ENCODE measurements around the gene COX7B2. TPM values are rescaled to one million over a fixed set of nuclear protein-coding genes. Genes with fewer than 3 reads are reported as not detected.

COX7B2 gene
- total RNA-seq, 1 donor from 2014 or later: not detected

- Mint-ChIP-seq H3K27ac (no peak overlapping the region), H3K27me3 (ENCODE audit: insufficient read depth, low read depth) (no peaks in the 10 kb centered on the region), H3K9me3 (no peaks in the 10 kb centered on the region), H3K4me1 (no peaks in the 10 kb centered on the region), H3K36me3 (no peaks in the 10 kb centered on the region), H3K4me3 (no peak overlapping the region)
- H3K9ac ChIP-seq: no peak overlapping the region
- no peaks in the 10 kb centered on the region for H3K27me3 ChIP-seq
- no peaks in the 10 kb centered on the region for H3K9me3 ChIP-seq (ENCODE audit: low read depth)
- no peak overlapping the region for H3K4me2 ChIP-seq
- H2AFZ ChIP-seq (replicated peaks): no peak overlapping the region
- H3K36me3 ChIP-seq: no peaks in the 10 kb centered on the region
- H3K27ac ChIP-seq: no peak overlapping the region
- no peak for DNase-seq (ENCODE audit: low spot score)
- H3K79me2 ChIP-seq (ENCODE audit: low read depth): no peaks in the 10 kb centered on the region
- no peak overlapping the region for H3K4me3 ChIP-seq
- H3K4me1 ChIP-seq: no peaks in the 10 kb centered on the region
- TF ChIP-seq EZH2 (IDR thresholded peaks at IDR 0.05): no peak
- TF ChIP-seq CTCF (IDR thresholded peaks at IDR 0.05): no peak
- TF ChIP-seq EZH2phosphoT487 (IDR thresholded peaks at IDR 0.05): no peak
- no peaks in the 10 kb centered on the region for H3F3A ChIP-seq (ENCODE audit: low read depth)
- H4K20me1 ChIP-seq (ENCODE audit: low read depth): no peaks in the 10 kb centered on the region
Measured at GRCh38 chr4:46717950-46718349, 191.1 kb downstream of the COX7B2 start.

DNA sequence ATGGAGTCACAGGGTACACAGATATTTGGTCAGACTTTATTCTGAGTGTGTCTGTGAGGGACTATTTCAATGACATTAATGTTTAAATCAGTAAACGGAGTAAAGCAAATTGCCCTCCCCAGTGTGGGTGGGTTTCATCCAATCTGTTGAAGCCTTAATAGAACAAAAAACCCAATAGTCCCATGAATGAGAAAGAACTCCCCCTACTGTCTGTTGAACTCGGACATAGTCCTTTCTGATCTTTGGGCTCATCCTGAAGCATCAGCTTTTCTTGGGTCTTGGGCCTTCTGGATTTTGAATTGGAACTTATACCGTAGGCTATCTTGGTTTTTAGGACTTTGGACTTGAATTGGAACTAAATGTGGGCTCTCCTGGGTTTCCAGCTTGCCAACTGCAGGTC is 193.6 kb downstream of the COX7B2 start:
- Histone ChIP-seq H3F3A (ENCODE audit: low read depth) (no peaks in the 10 kb centered on the region), H2AFZ (replicated peaks) (no peak overlapping the region), H3K27me3 (no peaks in the 10 kb centered on the region), H3K27ac (no peak overlapping the region), H3K79me2 (ENCODE audit: low read depth) (no peaks in the 10 kb centered on the region), H3K4me2 (no peak overlapping the region), H3K36me3 (no peaks in the 10 kb centered on the region), H4K20me1 (ENCODE audit: low read depth) (no peaks in the 10 kb centered on the region), H3K9ac (no peak overlapping the region), H3K4me1 (no peaks in the 10 kb centered on the region), H3K9me3 (ENCODE audit: low read depth) (no peaks in the 10 kb centered on the region), H3K4me3 (no peak overlapping the region)
- H3K4me3 Mint-ChIP-seq: no peak overlapping the region
- H3K36me3 Mint-ChIP-seq: no peaks in the 10 kb centered on the region
- H3K4me1 Mint-ChIP-seq: no peaks in the 10 kb centered on the region
- TF ChIP-seq EZH2 (IDR thresholded peaks at IDR 0.05): no peak
- no peak for TF ChIP-seq EZH2phosphoT487 (IDR thresholded peaks at IDR 0.05)
- TF ChIP-seq CTCF (IDR thresholded peaks at IDR 0.05): peak; percentile 27
- H3K9me3 Mint-ChIP-seq: no peaks in the 10 kb centered on the region
- DNase-seq (ENCODE audit: low spot score): peak; percentile 2
- H3K27ac Mint-ChIP-seq: no peak overlapping the region
- no peaks in the 10 kb centered on the region for H3K27me3 Mint-ChIP-seq (ENCODE audit: insufficient read depth, low read depth)

DNA sequence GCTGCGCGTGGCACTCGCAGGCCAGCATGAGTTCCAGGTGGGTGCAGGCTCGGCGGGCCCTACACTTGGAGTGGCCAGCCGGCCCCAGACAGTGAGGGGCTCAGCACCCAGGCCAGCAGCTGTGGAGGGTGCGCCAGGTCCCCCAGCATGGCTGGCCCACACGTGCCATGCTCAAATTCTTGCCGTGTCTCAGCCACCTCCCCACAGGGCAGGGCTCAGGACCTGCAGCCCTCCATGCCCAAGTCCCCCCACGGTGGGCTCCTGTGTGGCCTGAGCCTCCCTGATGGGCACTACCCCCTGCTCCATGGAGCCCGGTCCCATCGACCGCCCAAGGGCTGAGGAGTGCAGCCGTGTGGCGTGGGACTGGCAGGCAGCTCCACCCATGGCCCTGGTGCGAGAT is 210.2 kb downstream of the COX7B2 start:
- Mint-ChIP-seq H3K9me3 (peaks cover 6% of the 10 kb centered on the region), H3K4me1 (no peaks in the 10 kb centered on the region), H3K27ac (no peak overlapping the region), H3K27me3 (ENCODE audit: insufficient read depth, low read depth) (peaks cover 6% of the 10 kb centered on the region), H3K4me3 (no peak overlapping the region), H3K36me3 (no peaks in the 10 kb centered on the region)
- Histone ChIP-seq H3K79me2 (ENCODE audit: low read depth) (no peaks in the 10 kb centered on the region), H3K36me3 (no peaks in the 10 kb centered on the region), H4K20me1 (ENCODE audit: low read depth) (no peaks in the 10 kb centered on the region), H3K27me3 (no peaks in the 10 kb centered on the region), H3K27ac (no peak overlapping the region), H3K4me3 (no peak overlapping the region), H3K4me2 (no peak overlapping the region), H3F3A (ENCODE audit: low read depth) (no peaks in the 10 kb centered on the region), H3K9ac (no peak overlapping the region), H3K4me1 (no peaks in the 10 kb centered on the region), H2AFZ (replicated peaks) (no peak overlapping the region), H3K9me3 (ENCODE audit: low read depth) (peaks cover 4% of the 10 kb centered on the region)
- no peak for DNase-seq (ENCODE audit: low spot score)
- TF ChIP-seq CTCF (IDR thresholded peaks at IDR 0.05) (no peak), EZH2phosphoT487 (IDR thresholded peaks at IDR 0.05) (no peak), EZH2 (IDR thresholded peaks at IDR 0.05) (no peak)

Other genes starting within 250 kb of the COX7B2 start
- gene GABRA4, start 84.3 kb upstream of the COX7B2 start, total RNA-seq (ENCODE audit: low replicate concordance): not detected in 2 replicates
- not detected in 2 replicates for gene GABRB1, start 122.3 kb upstream of the COX7B2 start, total RNA-seq (ENCODE audit: low replicate concordance)